ENCODE measurements around the gene FAM50B. TPM values are rescaled to one million over a fixed set of nuclear protein-coding genes. Genes with fewer than 3 reads are reported as not detected.

The FAM50B gene
- total RNA-seq, 4 donors from 2014 or later = 12.5 to 26.6 (median 17.6) TPM

GRCh38 chr6:3871515-3871914 is 22.3 kb downstream of the FAM50B start:
- Histone ChIP-seq H3K4me3 (no peak overlapping the region), H3K27ac (replicated peaks in 1 of 4) (no peak overlapping the region), H3K36me3 (no peaks in the 10 kb centered on the region), H3K27me3 (peaks cover 0 to 4% (median 0%) of the 10 kb centered on the region in 4 donors), H3K4me1 (no peaks in the 10 kb centered on the region), H3K9me3 (no peaks in the 10 kb centered on the region)
- 85% methylated on average over 4 of the region's 4 CpGs for WGBS
- intact Hi-C loops (cut with DNase I) = no loop called here
- TF ChIP-seq POLR2A (IDR thresholded peaks at IDR 0.05; ENCODE audit: low read depth) (no peak), CTCF (IDR thresholded peaks at IDR 0.05) (no peak), EP300 (IDR thresholded peaks at IDR 0.05) (no peak), POLR2AphosphoS5 (IDR thresholded peaks at IDR 0.05) (no peak)
- no peak for DNase-seq (ENCODE audit: extremely low spot score)

DNA sequence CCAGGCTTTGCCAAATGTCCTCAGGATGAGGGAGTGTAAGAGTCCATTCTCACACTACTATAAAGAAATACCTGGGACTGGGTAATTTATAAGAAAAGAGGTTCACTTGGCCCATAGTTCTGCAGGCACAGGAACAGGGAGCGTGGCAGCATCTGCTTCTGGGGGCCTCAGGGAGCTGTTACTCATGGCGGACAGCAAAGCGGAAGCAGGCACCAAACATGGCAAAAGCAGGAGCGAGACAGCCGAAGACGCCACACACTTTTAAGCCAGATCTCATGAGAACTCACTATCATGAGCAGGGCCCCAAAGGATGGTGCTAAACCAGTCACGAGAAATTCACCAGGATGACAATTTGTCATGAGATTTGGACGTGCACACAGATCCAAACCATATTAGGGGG is 22.8 kb downstream of the FAM50B start:
- Histone ChIP-seq H3K27ac (replicated peaks in 1 of 4) (no peak overlapping the region), H3K4me3 (no peak overlapping the region), H3K4me1 (peaks cover 0 to 2% (median 0%) of the 10 kb centered on the region in 4 donors), H3K27me3 (peaks cover 0 to under 1% (median 0%) of the 10 kb centered on the region in 4 donors), H3K9me3 (no peaks in the 10 kb centered on the region), H3K36me3 (no peaks in the 10 kb centered on the region)
- WGBS = 93% methylated on average over 8 of the region's 8 CpGs
- no peak for DNase-seq (ENCODE audit: extremely low spot score)
- intact Hi-C loops (cut with DNase I) = no loop called here
- TF ChIP-seq CTCF (IDR thresholded peaks at IDR 0.05) = no peak

DNA sequence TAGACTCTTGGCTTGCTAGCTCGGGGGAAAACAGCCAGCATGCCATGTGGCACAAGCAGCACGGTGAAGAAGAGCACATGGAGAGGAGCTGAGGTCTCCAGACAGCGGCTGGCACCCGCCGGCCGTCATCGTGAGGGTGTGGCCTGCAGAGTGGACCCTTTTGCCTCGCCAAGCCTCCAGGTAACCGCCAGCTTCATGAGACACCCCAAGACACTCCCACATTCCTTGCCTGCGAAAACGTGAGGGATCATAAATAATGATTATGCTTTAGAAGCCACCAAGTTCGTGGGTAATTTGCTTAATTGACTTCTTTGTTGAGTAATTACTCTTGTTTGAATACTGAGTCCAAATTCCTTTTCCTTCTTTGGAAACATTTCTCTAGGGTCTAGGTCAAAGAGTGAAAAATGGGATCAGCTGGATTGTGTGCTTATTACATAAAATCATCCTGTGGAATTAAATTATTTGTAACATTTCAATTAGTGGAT is 23.2 kb downstream of the FAM50B start:
- Histone ChIP-seq H3K9me3 (no peaks in the 10 kb centered on the region), H3K27ac (replicated peaks in 1 of 4) (no peak overlapping the region), H3K27me3 (no peaks in the 10 kb centered on the region), H3K4me1 (peaks cover 0 to 3% (median 0%) of the 10 kb centered on the region in 4 donors), H3K36me3 (no peaks in the 10 kb centered on the region), H3K4me3 (no peak overlapping the region)
- no peak for DNase-seq (ENCODE audit: extremely low spot score)
- WGBS = 85% methylated on average over 12 of the region's 12 CpGs
- TF ChIP-seq POLR2A (IDR thresholded peaks at IDR 0.05; ENCODE audit: low read depth) (no peak), CTCF (IDR thresholded peaks at IDR 0.05) (no peak)
- intact Hi-C loops (cut with DNase I) = no loop called here

- Histone ChIP-seq H3K4me3 (no peak overlapping the region), H3K4me1 (peaks cover 0 to 3% (median 0%) of the 10 kb centered on the region in 4 donors), H3K27me3 (no peaks in the 10 kb centered on the region), H3K27ac (replicated peaks in 1 of 4) (no peak overlapping the region), H3K9me3 (no peaks in the 10 kb centered on the region), H3K36me3 (no peaks in the 10 kb centered on the region)
- intact Hi-C loops (cut with DNase I) = no loop called here
- TF ChIP-seq POLR2AphosphoS5 (IDR thresholded peaks at IDR 0.05) = no peak
- no peak for TF ChIP-seq EP300 (IDR thresholded peaks at IDR 0.05)
- no peak for TF ChIP-seq POLR2A (IDR thresholded peaks at IDR 0.05; ENCODE audit: low read depth)
- TF ChIP-seq CTCF (IDR thresholded peaks at IDR 0.05) = no peak
- no peak for DNase-seq (ENCODE audit: extremely low spot score)
- 96% methylated on average over 4 of the region's 4 CpGs for WGBS
These were observed 23.9 kb downstream of the FAM50B start for GRCh38 chr6:3873051-3873450.

DNA sequence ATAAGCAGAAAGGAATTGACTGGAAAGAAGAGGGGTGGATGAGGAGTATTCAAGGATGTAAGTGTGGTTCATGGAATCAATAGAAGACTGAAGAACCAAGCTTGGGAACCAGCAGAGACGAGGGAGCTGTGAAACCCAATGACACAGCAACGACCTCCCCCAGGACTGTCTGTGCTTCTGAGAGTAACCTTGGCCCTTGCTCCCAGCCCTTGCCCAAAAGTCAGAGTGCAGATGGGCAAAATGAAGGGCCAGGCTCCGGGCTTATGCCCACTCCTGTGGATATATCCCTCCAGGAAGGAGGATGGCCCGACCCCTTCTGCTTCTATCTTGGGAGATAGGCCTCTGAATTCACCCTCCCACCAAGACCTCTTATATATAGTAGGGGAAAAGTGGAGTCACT is 24.9 kb downstream of the FAM50B start:
- no peak for TF ChIP-seq POLR2A (IDR thresholded peaks at IDR 0.05; ENCODE audit: low read depth)
- TF ChIP-seq POLR2AphosphoS5 (IDR thresholded peaks at IDR 0.05) = no peak
- no peak for TF ChIP-seq EP300 (IDR thresholded peaks at IDR 0.05)
- no peak for TF ChIP-seq CTCF (IDR thresholded peaks at IDR 0.05)
- peaks cover 0 to 3% (median 0%) of the 10 kb centered on the region in 4 donors for H3K4me1 ChIP-seq
- WGBS = 92% methylated on average over 4 of the region's 4 CpGs

More for the DNA sequence above, 24.9 kb downstream of the FAM50B start:
- no peak for DNase-seq (ENCODE audit: extremely low spot score)
- no peaks in the 10 kb centered on the region for H3K36me3 ChIP-seq
- no peak overlapping the region for H3K4me3 ChIP-seq
- H3K27ac ChIP-seq (replicated peaks in 1 of 4) = no peak overlapping the region
- intact Hi-C loops (cut with DNase I) = no loop called here
- no peaks in the 10 kb centered on the region for H3K27me3 ChIP-seq
- H3K9me3 ChIP-seq = no peaks in the 10 kb centered on the region
